ENCODE measurements around the gene EPHA6. TPM values are rescaled to one million over a fixed set of nuclear protein-coding genes. Genes with fewer than 3 reads are reported as not detected.
"Not testable (repeated sequence)": the region's sequence is repeated elsewhere in the genome, so short reads cannot be mapped to it uniquely, and the experiment has no call there.

The EPHA6 gene
- total RNA-seq, 1 donor, result not detected

GRCh38 chr3:97515076-97515475 lies 700.7 kb downstream of the EPHA6 start:
- H3K4me3 ChIP-seq (ENCODE audit: low read depth, low read length), result no peak overlapping the region
- DNase-seq (ENCODE audit: low read depth), result no peak
- TF ChIP-seq CTCF (IDR thresholded peaks at IDR 0.05; ENCODE audit: insufficient read depth, low read length), result no peak

- no peak for DNase-seq (ENCODE audit: low read depth)
- H3K4me3 ChIP-seq (ENCODE audit: low read depth, low read length), result no peak overlapping the region
- no peak for TF ChIP-seq CTCF (IDR thresholded peaks at IDR 0.05; ENCODE audit: insufficient read depth, low read length)
These were observed 716.3 kb downstream of the EPHA6 start for GRCh38 chr3:97530691-97531090.

GRCh38 chr3:97547573-97547972 lies 733.2 kb downstream of the EPHA6 start:
- not testable (repeated sequence) for H3K4me3 ChIP-seq (ENCODE audit: low read depth, low read length); DNase-seq (ENCODE audit: low read depth)

GRCh38 chr3:97550408-97550807 lies 736.0 kb downstream of the EPHA6 start:
- H3K4me3 ChIP-seq (ENCODE audit: low read depth, low read length), result no peak overlapping the region
- no peak for TF ChIP-seq CTCF (IDR thresholded peaks at IDR 0.05; ENCODE audit: insufficient read depth, low read length)
- no peak for DNase-seq (ENCODE audit: low read depth)

GRCh38 chr3:97552186-97552585 lies 737.8 kb downstream of the EPHA6 start:
- DNase-seq (ENCODE audit: low read depth), result no peak
- no peak for TF ChIP-seq CTCF (IDR thresholded peaks at IDR 0.05; ENCODE audit: insufficient read depth, low read length)
- no peak overlapping the region for H3K4me3 ChIP-seq (ENCODE audit: low read depth, low read length)

GRCh38 chr3:97575742-97576141 lies 761.3 kb downstream of the EPHA6 start:
- no peak for TF ChIP-seq CTCF (IDR thresholded peaks at IDR 0.05; ENCODE audit: insufficient read depth, low read length)
- H3K4me3 ChIP-seq (ENCODE audit: low read depth, low read length), result no peak overlapping the region

GRCh38 chr3:97576221-97576620 lies 761.8 kb downstream of the EPHA6 start:
- TF ChIP-seq CTCF (IDR thresholded peaks at IDR 0.05; ENCODE audit: insufficient read depth, low read length), result no peak
- no peak for DNase-seq (ENCODE audit: low read depth)
- no peak overlapping the region for H3K4me3 ChIP-seq (ENCODE audit: low read depth, low read length)

More at GRCh38 chr3:97575742-97576141, 761.3 kb downstream of the EPHA6 start:
- DNase-seq (ENCODE audit: low read depth), result no peak
